GM23248 (cell line): ENCODE data around the gene LRRC7. TPM values are rescaled to one million over a fixed set of nuclear protein-coding genes. Genes with fewer than 3 reads are reported as not detected.

ENCODE experiments used
- DNase-seq: peaks from one replicate; pipeline ENCODE4 v3.0.0-alpha.2; 2015
- H2AFZ ChIP-seq: fragments of 200-600 bp; sonication (generic); 2 replicates; pipeline ENCODE4 v1.6.1; 2016; ENCODE audit warnings: antibody characterized with exemption
- H3F3A ChIP-seq: fragments of 200-600 bp; sonication (generic); 2 replicates; pipeline ENCODE4 v1.6.1; 2016; ENCODE audit warnings: mild to moderate bottlenecking, antibody characterized with exemption, mixed run types; ENCODE audit not compliant: insufficient read depth
- H3K27ac ChIP-seq: fragments of 200-600 bp; sonication (generic); 2 replicates; pipeline ENCODE4 v1.5.1; 2016; ENCODE audit warnings: mild to moderate bottlenecking
- H3K27me3 ChIP-seq: fragments of 200-600 bp; sonication (generic); replicated peaks from 2 replicates; pipeline ENCODE4 v1.6.1; 2016; ENCODE audit warnings: mild to moderate bottlenecking; ENCODE audit not compliant: insufficient read depth
- H3K36me3 ChIP-seq: fragments of 200-600 bp; sonication (generic); 2 replicates; pipeline ENCODE4 v1.6.1; 2016; ENCODE audit warnings: low read depth, mild to moderate bottlenecking
- H3K4me1 ChIP-seq: fragments of 200-600 bp; sonication (generic); 2 replicates; pipeline ENCODE4 v1.6.1; 2016; ENCODE audit warnings: mild to moderate bottlenecking; ENCODE audit not compliant: insufficient read depth
- H3K4me2 ChIP-seq: fragments of 200-600 bp; sonication (generic); one replicate; pipeline ENCODE4 v1.6.1; 2016; ENCODE audit warnings: mild to moderate bottlenecking; ENCODE audit not compliant: unreplicated experiment
- H3K4me3 ChIP-seq: fragments of 200-600 bp; sonication (generic); 2 replicates; pipeline ENCODE4 v1.5.1; 2016; ENCODE audit warnings: mild to moderate bottlenecking
- H3K79me2 ChIP-seq: fragments of 200-600 bp; sonication (generic); 2 replicates; pipeline ENCODE4 v1.6.1; 2016; ENCODE audit warnings: mild to moderate bottlenecking; ENCODE audit not compliant: insufficient read depth
- H3K9ac ChIP-seq: fragments of 200-600 bp; sonication (generic); 2 replicates; pipeline ENCODE4 v1.6.1; 2016; ENCODE audit warnings: mild to moderate bottlenecking
- H3K9me2 ChIP-seq: fragments of 200-600 bp; sonication (generic); 2 replicates; pipeline ENCODE4 v1.6.1; 2016; ENCODE audit warnings: mixed run types, mild to moderate bottlenecking, moderate library complexity; ENCODE audit not compliant: insufficient read depth
- H3K9me3 ChIP-seq: fragments of 200-600 bp; sonication (generic); one replicate; pipeline ENCODE4 v1.6.1; 2017; ENCODE audit warnings: low read depth
- H4K20me1 ChIP-seq: fragments of 200-600 bp; sonication (generic); 2 replicates; pipeline ENCODE4 v1.6.0; 2016; ENCODE audit not compliant: insufficient read depth
- EZH2 ChIP-seq: fragments of 200-600 bp; sonication (generic); IDR thresholded peaks from 2 replicates; pipeline ENCODE4 v1.6.1; 2018; ENCODE audit warnings: antibody characterized with exemption, mild to moderate bottlenecking; ENCODE audit not compliant: insufficient read depth, poor library complexity, severe bottlenecking
- EZH2phosphoT487 ChIP-seq: fragments of 200-600 bp; sonication (generic); IDR thresholded peaks from 2 replicates; pipeline ENCODE4 v1.6.1; 2018; ENCODE audit warnings: antibody characterized with exemption, moderate library complexity, mild to moderate bottlenecking, low read depth; ENCODE audit not compliant: insufficient read depth
- WGBS, 2 experiments: methylation state at CpG; one replicate each; pipeline ENCODE4 v1.1.6; 2015 to 2017; ENCODE audit warnings: low lambda C conversion rate in 2 of 2, low coverage in 1 of 2; ENCODE audit errors: missing lambda C conversion rate in 2 of 2; 5-methylcytosine and 5-hydroxymethylcytosine counted together
- in situ Hi-C: fragments of 300-500 bp; cut with MboI; formaldehyde crosslinking; loops from 2 replicates; pipeline ENCODE4 v1.15.0; 2020
- polyA plus RNA-seq: library from polyadenylated mRNA; unstranded; fragments of >200 nt; fragmentation: Nextera tagmentation; extraction: Ambion mirVana; gene quantifications from 2 replicates; pipeline ENCODE4 v1.2.1, GENCODE V29; 2016
- total RNA-seq: library from RNA; depleted of rRNA; stranded (reverse); fragments of >200 nt; shearing (Covaris generic); gene quantifications from 2 replicates; pipeline ENCODE4 v1.2.3, GENCODE V29; 2014

The LRRC7 gene
- total and polyA plus RNA-seq, 2 experiments from 2014 or later: 0.29 TPM; not detected in 1

DNA sequence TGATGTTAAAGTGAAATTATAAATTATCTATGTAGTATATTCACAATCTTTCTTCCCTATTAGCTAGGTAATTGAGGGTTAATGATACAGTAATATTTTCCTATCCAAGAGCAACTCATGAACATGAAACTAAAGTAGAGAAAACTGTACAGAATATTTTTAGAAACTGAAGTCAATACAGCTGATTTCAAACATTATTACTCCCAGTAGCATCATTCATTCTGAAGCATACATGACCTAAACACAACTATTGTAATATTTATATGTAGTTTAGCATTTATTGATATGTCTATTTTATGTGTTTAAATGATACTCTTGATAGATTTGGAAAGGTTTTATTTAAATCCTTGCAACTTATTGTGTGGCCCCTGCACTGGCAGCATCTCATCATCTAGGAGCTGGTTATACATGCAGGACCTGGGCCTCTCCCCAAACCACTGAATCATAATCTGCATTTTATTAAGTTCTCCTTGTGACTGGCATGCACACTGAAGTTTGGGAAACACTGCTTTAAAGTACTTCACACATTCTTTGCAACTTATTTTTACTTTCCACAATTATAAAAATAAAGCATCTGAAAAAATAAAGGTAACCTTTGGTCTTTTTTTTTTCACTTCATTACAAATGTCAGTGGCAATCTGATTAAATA, 437.8 kb downstream of the LRRC7 start:
- H3K4me2 ChIP-seq: no peak overlapping the region
- H3K4me1 ChIP-seq: peaks cover 12% of the 10 kb centered on the region
- DNase-seq: peak; percentile 5
- no peak overlapping the region for H3K9ac ChIP-seq
- H3F3A ChIP-seq: peaks cover 9% of the 10 kb centered on the region; the same call in 1 of the 2 replicates
- no peaks in the 10 kb centered on the region for H4K20me1 ChIP-seq
- H2AFZ ChIP-seq: no peak overlapping the region
- TF ChIP-seq EZH2: no peak
- no peak for TF ChIP-seq EZH2phosphoT487
- no peak overlapping the region for H3K27ac ChIP-seq
- in situ Hi-C loops: no loop called here
- H3K36me3 ChIP-seq: no peaks in the 10 kb centered on the region
- H3K9me3 ChIP-seq: no peaks in the 10 kb centered on the region
- no peaks in the 10 kb centered on the region for H3K9me2 ChIP-seq
- H3K79me2 ChIP-seq: no peaks in the 10 kb centered on the region
- no peaks in the 10 kb centered on the region for H3K27me3 ChIP-seq
- no peak overlapping the region for H3K4me3 ChIP-seq

DNA sequence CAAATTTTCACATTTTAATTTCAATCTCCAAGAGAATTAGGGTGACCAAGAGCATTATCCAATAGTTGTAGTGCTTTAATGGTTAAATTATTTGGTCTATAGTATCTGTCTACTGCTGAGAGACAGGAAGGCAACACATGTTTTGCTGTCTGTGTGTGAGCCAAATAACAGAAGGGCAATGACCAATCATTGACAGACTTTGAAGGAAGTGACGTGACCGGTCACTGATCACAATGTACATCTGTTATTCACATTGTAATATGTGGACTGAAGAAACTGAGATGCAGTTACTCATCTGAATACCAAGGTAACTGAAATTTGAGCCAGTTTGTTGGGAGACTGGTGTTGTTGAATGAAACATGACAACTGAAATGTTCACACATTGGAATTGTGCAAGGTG, 440.9 kb downstream of the LRRC7 start:
- no peaks in the 10 kb centered on the region for H3K27me3 ChIP-seq
- no peak for DNase-seq
- H4K20me1 ChIP-seq: no peaks in the 10 kb centered on the region
- no peak overlapping the region for H3K4me3 ChIP-seq
- no peak overlapping the region for H2AFZ ChIP-seq
- H3K4me1 ChIP-seq: peaks cover 4% of the 10 kb centered on the region
- no peaks in the 10 kb centered on the region for H3K9me2 ChIP-seq
- H3F3A ChIP-seq: peaks cover 2% of the 10 kb centered on the region; the same call in 1 of the 2 replicates
- no peak overlapping the region for H3K4me2 ChIP-seq
- 95 to 98% methylated on average over 2 of the region's 2 CpGs for WGBS, 2 experiments
- in situ Hi-C loops: no loop called here
- H3K9me3 ChIP-seq: no peaks in the 10 kb centered on the region
- no peak overlapping the region for H3K9ac ChIP-seq
- TF ChIP-seq EZH2phosphoT487: no peak
- no peak for TF ChIP-seq EZH2
- H3K27ac ChIP-seq: no peak overlapping the region
- H3K36me3 ChIP-seq: no peaks in the 10 kb centered on the region
- H3K79me2 ChIP-seq: no peaks in the 10 kb centered on the region

DNA sequence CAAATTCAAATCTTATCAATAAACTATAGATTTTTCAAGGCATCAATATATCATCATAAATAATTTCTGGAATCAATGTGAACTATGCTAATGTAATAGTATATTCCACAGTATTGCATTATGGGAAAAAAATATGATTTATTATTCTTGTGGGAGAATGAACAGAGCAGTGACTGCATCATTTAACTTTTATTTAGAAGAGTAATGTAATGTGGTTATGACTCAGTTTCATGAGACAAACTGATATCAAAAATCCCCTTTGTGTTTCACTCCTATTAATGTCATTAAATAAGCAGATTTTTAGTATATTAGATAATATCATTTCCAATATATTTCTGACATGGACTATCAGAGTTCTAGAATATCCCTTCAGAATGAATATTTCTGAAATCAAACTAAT, 450.0 kb downstream of the LRRC7 start:
- in situ Hi-C loops: no loop called here
- no peak overlapping the region for H2AFZ ChIP-seq
- no peak overlapping the region for H3K4me2 ChIP-seq
- no peak for TF ChIP-seq EZH2
- TF ChIP-seq EZH2phosphoT487: no peak
- H4K20me1 ChIP-seq: no peaks in the 10 kb centered on the region
- DNase-seq: no peak
- no peaks in the 10 kb centered on the region for H3K36me3 ChIP-seq
- no peak overlapping the region for H3K4me3 ChIP-seq
- H3K27me3 ChIP-seq: no peaks in the 10 kb centered on the region
- H3K9me3 ChIP-seq: no peaks in the 10 kb centered on the region
- no peaks in the 10 kb centered on the region for H3F3A ChIP-seq
- no peak overlapping the region for H3K9ac ChIP-seq
- no peaks in the 10 kb centered on the region for H3K4me1 ChIP-seq
- H3K9me2 ChIP-seq: no peaks in the 10 kb centered on the region
- H3K27ac ChIP-seq: no peak overlapping the region
- no peaks in the 10 kb centered on the region for H3K79me2 ChIP-seq

DNA sequence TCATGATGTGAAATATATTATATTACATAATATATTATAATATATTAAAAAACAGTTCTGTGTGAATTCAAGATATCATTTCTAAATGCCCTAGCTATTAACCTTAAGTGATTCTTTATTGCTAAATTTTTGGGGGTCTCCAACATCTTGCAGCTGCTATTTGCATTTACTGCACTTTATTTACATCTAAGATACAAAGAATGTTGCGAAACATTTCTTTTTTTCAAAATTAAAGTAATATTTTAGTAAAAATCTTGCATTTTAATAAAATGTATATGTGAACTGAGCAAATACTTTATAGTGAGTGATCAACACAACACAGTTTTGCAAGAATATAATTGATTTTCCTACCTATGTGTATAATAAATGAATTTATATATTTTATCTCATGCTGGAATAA, 456.6 kb downstream of the LRRC7 start:
- Histone ChIP-seq H3K4me1 (no peaks in the 10 kb centered on the region), H3K9ac (no peak overlapping the region), H3K9me2 (no peaks in the 10 kb centered on the region), H2AFZ (no peak overlapping the region), H3K9me3 (no peaks in the 10 kb centered on the region), H3K36me3 (no peaks in the 10 kb centered on the region), H3K4me3 (no peak overlapping the region), H3K4me2 (no peak overlapping the region), H3F3A (no peaks in the 10 kb centered on the region), H3K79me2 (no peaks in the 10 kb centered on the region), H3K27me3 (no peaks in the 10 kb centered on the region), H3K27ac (no peak overlapping the region), H4K20me1 (no peaks in the 10 kb centered on the region)
- 86 to 90% methylated on average over 1 of the region's 1 CpG for WGBS, 2 experiments
- no peak for DNase-seq
- no peak for TF ChIP-seq EZH2
- no peak for TF ChIP-seq EZH2phosphoT487
- in situ Hi-C loops: no loop called here

DNA sequence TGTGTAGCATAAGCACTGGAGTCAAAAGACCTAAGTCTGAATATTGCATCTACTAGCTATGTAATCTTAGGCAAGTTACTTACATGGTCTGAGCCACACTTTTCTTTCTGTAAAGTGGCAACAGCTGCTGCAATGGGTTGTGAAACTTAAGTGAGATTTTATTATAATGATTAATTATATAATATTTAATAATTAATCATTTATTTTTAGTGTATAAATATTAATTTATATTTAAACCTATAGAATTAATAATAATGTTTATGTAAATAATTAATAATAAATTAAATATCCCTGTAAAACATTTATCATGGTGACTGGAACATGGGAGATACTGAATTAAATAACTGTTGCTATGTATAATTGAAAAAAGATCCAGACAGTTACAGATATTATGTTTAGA, 457.3 kb downstream of the LRRC7 start:
- in situ Hi-C loops: no loop called here
- H3K36me3 ChIP-seq: no peaks in the 10 kb centered on the region
- no peaks in the 10 kb centered on the region for H3K9me2 ChIP-seq
- no peaks in the 10 kb centered on the region for H4K20me1 ChIP-seq
- no peak overlapping the region for H2AFZ ChIP-seq
- H3K4me1 ChIP-seq: no peaks in the 10 kb centered on the region
- no peak overlapping the region for H3K4me2 ChIP-seq
- no peak overlapping the region for H3K27ac ChIP-seq
- no peak for DNase-seq
- no peak overlapping the region for H3K4me3 ChIP-seq
- H3K9me3 ChIP-seq: no peaks in the 10 kb centered on the region
- no peaks in the 10 kb centered on the region for H3F3A ChIP-seq
- no peaks in the 10 kb centered on the region for H3K27me3 ChIP-seq
- TF ChIP-seq EZH2 (no peak), EZH2phosphoT487 (no peak)
- no peaks in the 10 kb centered on the region for H3K79me2 ChIP-seq
- no peak overlapping the region for H3K9ac ChIP-seq
